Measurements from ENCODE around the gene CLN5.

DNA sequence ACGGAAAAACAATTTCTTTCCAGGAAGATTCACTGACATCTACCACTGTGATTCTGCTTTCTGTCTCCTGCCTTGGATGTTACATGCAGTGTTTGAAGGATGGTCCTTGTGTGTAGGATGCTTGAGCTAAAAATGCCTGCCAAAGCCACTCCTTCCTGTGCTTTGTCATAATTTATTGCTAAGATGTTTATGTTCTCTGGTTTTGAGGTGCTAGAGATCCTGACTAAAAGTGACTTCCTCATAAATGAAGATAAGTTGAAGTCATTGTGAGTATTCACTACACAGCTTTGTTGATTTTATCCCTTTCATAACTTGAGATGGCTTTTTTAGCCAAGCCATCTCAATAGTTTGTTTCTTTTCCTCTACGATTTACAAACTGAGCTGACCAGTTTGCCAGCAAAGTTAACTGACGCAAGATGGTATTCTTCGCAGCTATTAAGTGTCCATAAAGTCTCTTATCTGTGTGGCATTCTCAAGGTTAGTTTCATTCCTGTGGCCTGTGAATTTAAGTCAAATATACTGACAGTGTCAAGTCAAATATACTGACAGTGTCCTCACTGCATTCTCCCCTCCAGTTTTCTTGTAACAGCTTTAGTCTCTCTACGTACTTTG lies 50.8 kb downstream of the CLN5 start:
- TF ChIP-seq, protein P1, sequence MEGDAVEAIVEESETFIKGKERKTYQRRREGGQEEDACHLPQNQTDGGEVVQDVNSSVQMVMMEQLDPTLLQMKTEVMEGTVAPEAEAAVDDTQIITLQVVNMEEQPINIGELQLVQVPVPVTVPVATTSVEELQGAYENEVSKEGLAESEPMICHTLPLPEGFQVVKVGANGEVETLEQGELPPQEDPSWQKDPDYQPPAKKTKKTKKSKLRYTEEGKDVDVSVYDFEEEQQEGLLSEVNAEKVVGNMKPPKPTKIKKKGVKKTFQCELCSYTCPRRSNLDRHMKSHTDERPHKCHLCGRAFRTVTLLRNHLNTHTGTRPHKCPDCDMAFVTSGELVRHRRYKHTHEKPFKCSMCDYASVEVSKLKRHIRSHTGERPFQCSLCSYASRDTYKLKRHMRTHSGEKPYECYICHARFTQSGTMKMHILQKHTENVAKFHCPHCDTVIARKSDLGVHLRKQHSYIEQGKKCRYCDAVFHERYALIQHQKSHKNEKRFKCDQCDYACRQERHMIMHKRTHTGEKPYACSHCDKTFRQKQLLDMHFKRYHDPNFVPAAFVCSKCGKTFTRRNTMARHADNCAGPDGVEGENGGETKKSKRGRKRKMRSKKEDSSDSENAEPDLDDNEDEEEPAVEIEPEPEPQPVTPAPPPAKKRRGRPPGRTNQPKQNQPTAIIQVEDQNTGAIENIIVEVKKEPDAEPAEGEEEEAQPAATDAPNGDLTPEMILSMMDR (IDR thresholded peaks at IDR 0.05) = no peak
- no peak for TF ChIP-seq POLR2A (IDR thresholded peaks at IDR 0.05)

All from tibial nerve (tissue), 3 donors.